Measurements from ENCODE around the gene PLAC8L1. TPM values are rescaled to one million over a fixed set of nuclear protein-coding genes. Genes with fewer than 3 reads are reported as not detected.
"Not testable (repeated sequence)": the region's sequence is repeated elsewhere in the genome, so short reads cannot be mapped to it uniquely, and the experiment has no call there.

The PLAC8L1 gene
- 1.5 TPM for total RNA-seq
- long read RNA-seq, partial matches to known transcripts, result 0 of 1 reads
- long read RNA-seq, other reads (novel, unspliced or antisense), result 1 of 1 reads

GRCh38 chr5:146105477-146105876 is at the start of gene PLAC8L1:
PLAC8L1 (minus strand) TSS chr5:146105577; CDS start chr5:146104311, 1,266 bp downstream.
- DNase-seq (ENCODE audit: low spot score), result no peak

- no peak for DNase-seq (ENCODE audit: low spot score)
These were observed 46.6 kb upstream of the PLAC8L1 start for GRCh38 chr5:146151970-146152369.

- DNase-seq (ENCODE audit: low spot score), result no peak
These were observed 32.6 kb upstream of the PLAC8L1 start for GRCh38 chr5:146137967-146138403.

- DNase-seq (ENCODE audit: low spot score), result no peak
These were observed 25.2 kb upstream of the PLAC8L1 start for GRCh38 chr5:146130440-146131045.

GRCh38 chr5:146126068-146126467 is 20.7 kb upstream of the PLAC8L1 start:
- DNase-seq (ENCODE audit: low spot score), result no peak

- DNase-seq (ENCODE audit: low spot score), result no peak
These were observed 19.2 kb upstream of the PLAC8L1 start for GRCh38 chr5:146124580-146124979.

GRCh38 chr5:146121451-146121850 is 16.1 kb upstream of the PLAC8L1 start:
- DNase-seq (ENCODE audit: low spot score), result not testable (repeated sequence)

GRCh38 chr5:146118322-146118721 is 12.9 kb upstream of the PLAC8L1 start:
- no peak for DNase-seq (ENCODE audit: low spot score)

- not testable (repeated sequence) for DNase-seq (ENCODE audit: low spot score)
These were observed 11.8 kb upstream of the PLAC8L1 start for GRCh38 chr5:146117216-146117615.

- no peak for DNase-seq (ENCODE audit: low spot score)
These were observed 11.0 kb upstream of the PLAC8L1 start for GRCh38 chr5:146116361-146116760.

GRCh38 chr5:146112476-146112875 is 7.1 kb upstream of the PLAC8L1 start:
- DNase-seq (ENCODE audit: low spot score), result no peak

GRCh38 chr5:146111409-146111808 is 6.0 kb upstream of the PLAC8L1 start:
- no peak for DNase-seq (ENCODE audit: low spot score)

GRCh38 chr5:146109379-146109778 is 4.0 kb upstream of the PLAC8L1 start:
- no peak for DNase-seq (ENCODE audit: low spot score)

GRCh38 chr5:146108870-146109269 is 3.5 kb upstream of the PLAC8L1 start:
- not testable (repeated sequence) for DNase-seq (ENCODE audit: low spot score)

- no peak for DNase-seq (ENCODE audit: low spot score)
These were observed 2.5 kb upstream of the PLAC8L1 start for GRCh38 chr5:146107901-146108300.

- no peak for DNase-seq (ENCODE audit: low spot score)
These were observed 1.8 kb downstream of the PLAC8L1 start for GRCh38 chr5:146103594-146103993.

- no peak for DNase-seq (ENCODE audit: low spot score)
These were observed 3.7 kb downstream of the PLAC8L1 start for GRCh38 chr5:146101646-146102045.

- DNase-seq (ENCODE audit: low spot score), result no peak
These were observed 7.3 kb downstream of the PLAC8L1 start for GRCh38 chr5:146098047-146098446.

GRCh38 chr5:146091881-146092280 is 13.5 kb downstream of the PLAC8L1 start:
- no peak for DNase-seq (ENCODE audit: low spot score)

- DNase-seq (ENCODE audit: low spot score), result no peak
These were observed 16.1 kb downstream of the PLAC8L1 start for GRCh38 chr5:146089287-146089686.

- no peak for DNase-seq (ENCODE audit: low spot score)
These were observed 17.3 kb downstream of the PLAC8L1 start for GRCh38 chr5:146088098-146088497.

GRCh38 chr5:146084376-146084775 is 21.0 kb downstream of the PLAC8L1 start:
- DNase-seq (ENCODE audit: low spot score), result no peak

GRCh38 chr5:146082798-146083197 is 22.6 kb downstream of the PLAC8L1 start:
- DNase-seq (ENCODE audit: low spot score), result no peak
